Renal pelvis (tissue), 4 donors: Measurements from ENCODE around the gene LHX3. TPM values are rescaled to one million over a fixed set of nuclear protein-coding genes. Genes with fewer than 3 reads are reported as not detected.

ENCODE experiments used
- DNase-seq: peaks from one replicate; pipeline ENCODE4 v3.0.0-alpha.2; 2013
- polyA plus RNA-seq, 3 donors: library from polyadenylated mRNA; unstranded; fragments of 120-200 nt; gene quantifications; one replicate each; pipeline ENCODE4 v1.2.1, GENCODE V29; 2013; ENCODE audit not compliant: insufficient read length in 3 of 3

The LHX3 gene
- polyA plus RNA-seq, 3 donors, result not detected

GRCh38 chr9:136228107-136228875, 23.4 kb upstream of the LHX3 start:
- DNase-seq, result no peak

- DNase-seq, result no peak
These were observed 21.9 kb upstream of the LHX3 start for GRCh38 chr9:136226680-136227407.

- no peak for DNase-seq
These were observed 21.1 kb upstream of the LHX3 start for GRCh38 chr9:136225748-136226679.

GRCh38 chr9:136225366-136225747, 20.4 kb upstream of the LHX3 start:
- DNase-seq, result no peak

- no peak for DNase-seq
These were observed 19.1 kb upstream of the LHX3 start for GRCh38 chr9:136223871-136224640.

GRCh38 chr9:136222906-136223285, 18.0 kb upstream of the LHX3 start:
- DNase-seq, result no peak

GRCh38 chr9:136222166-136222905, 17.4 kb upstream of the LHX3 start:
- DNase-seq, result no peak

- no peak for DNase-seq
These were observed 15.2 kb upstream of the LHX3 start for GRCh38 chr9:136220017-136220729.

GRCh38 chr9:136219276-136219675, 14.3 kb upstream of the LHX3 start:
- no peak for DNase-seq

- DNase-seq, result no peak
These were observed 13.7 kb upstream of the LHX3 start for GRCh38 chr9:136218673-136219072.

GRCh38 chr9:136218271-136218670, 13.3 kb upstream of the LHX3 start:
- no peak for DNase-seq

GRCh38 chr9:136216541-136217244, 11.8 kb upstream of the LHX3 start:
- no peak for DNase-seq

GRCh38 chr9:136213733-136214132, 8.8 kb upstream of the LHX3 start:
- no peak for DNase-seq

- no peak for DNase-seq
These were observed 7.5 kb upstream of the LHX3 start for GRCh38 chr9:136212345-136212950.

GRCh38 chr9:136211441-136212344, 6.8 kb upstream of the LHX3 start:
- DNase-seq, result no peak

- no peak for DNase-seq
These were observed 6.1 kb upstream of the LHX3 start for GRCh38 chr9:136211006-136211405.

GRCh38 chr9:136210276-136210675, 5.3 kb upstream of the LHX3 start:
- no peak for DNase-seq

GRCh38 chr9:136209786-136210185, 4.9 kb upstream of the LHX3 start:
- DNase-seq, result no peak
